Vagina (tissue), 2 donors: Measurements from ENCODE around the gene SPIRE2.

Experiments used
- CTCF ChIP-seq, 3 experiments: fragments of 450-650 bp in 2 of 3; fragments of 200-600 bp in 1 of 3; sonication (generic) in 1 of 3; IDR thresholded peaks; one replicate each; pipeline ENCODE4 v1.5.1; 2017 to 2019; ENCODE audit warnings: antibody characterized with exemption in 3 of 3, mild to moderate bottlenecking in 2 of 3, moderate library complexity in 2 of 3
- POLR2A ChIP-seq, 2 donors: fragments of 450-650 bp; IDR thresholded peaks; one replicate each; pipeline ENCODE4 v1.6.1; 2017; ENCODE audit warnings: antibody characterized with exemption in 2 of 2, mild to moderate bottlenecking in 2 of 2, moderate library complexity in 2 of 2
- POLR2AphosphoS5 ChIP-seq, 2 donors: sonication (generic); formaldehyde crosslinking; IDR thresholded peaks; one replicate each; pipeline ENCODE4 v1.9.0; 2017; ENCODE audit warnings: antibody characterized with exemption in 2 of 2, mild to moderate bottlenecking in 2 of 2, low read depth in 1 of 2; ENCODE audit not compliant: insufficient read depth in 1 of 2

- TF ChIP-seq CTCF (IDR thresholded peaks at IDR 0.05) (no peak), POLR2AphosphoS5 (IDR thresholded peaks at IDR 0.05; ENCODE audit: insufficient read depth in 1 of 2, low read depth in 1 of 2) (no peak), POLR2A (IDR thresholded peaks at IDR 0.05) (no peak)
Measured at GRCh38 chr16:89848974-89849373, 20.7 kb downstream of the SPIRE2 start.
